ENCODE results near the gene PEX14. TPM values are rescaled to one million over a fixed set of nuclear protein-coding genes. Genes with fewer than 3 reads are reported as not detected.

PEX14 gene
- total and polyA plus RNA-seq, 5 donors from 2014 or later = 3.5 to 22.4 (median 4.9) TPM

DNA sequence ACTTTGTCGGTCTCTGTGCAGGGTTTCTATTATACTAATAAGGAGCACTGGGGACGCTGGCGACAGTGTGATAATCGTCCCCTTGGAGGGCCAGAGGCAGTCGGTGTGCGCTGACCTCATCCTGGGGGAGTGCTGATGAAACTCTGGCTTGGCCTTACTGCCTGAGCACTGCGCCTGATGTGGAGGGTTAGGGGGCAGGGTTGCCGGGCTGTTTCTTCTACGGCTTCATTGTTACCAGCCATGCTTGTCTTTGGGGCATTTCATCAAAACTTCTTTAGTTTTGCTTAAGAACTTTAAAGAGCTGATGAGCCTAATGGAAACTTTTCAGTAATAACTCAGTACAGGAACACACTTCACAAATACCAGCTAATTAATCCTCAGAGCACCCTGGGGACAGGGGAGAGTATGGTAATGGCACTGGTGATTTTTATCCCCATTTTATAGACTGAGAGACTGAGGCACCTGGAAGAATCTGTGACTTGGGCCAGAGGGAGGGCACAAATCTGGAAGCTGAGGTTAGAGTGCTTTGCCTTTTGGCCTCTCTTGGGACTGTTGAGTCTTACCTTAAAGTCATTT lies 81.8 kb downstream of the PEX14 start:
- ATAC-seq (ENCODE audit: low read depth in 2 of 2) = no peak
- H3K27me3 ChIP-seq (ENCODE audit: control insufficient read depth, insufficient read depth, low read length) = no peaks in the 10 kb centered on the region
- no peak overlapping the region for H3K4me3 ChIP-seq (ENCODE audit: low read depth, low read length)
- no peaks in the 10 kb centered on the region for H3K4me1 ChIP-seq (ENCODE audit: control insufficient read depth, insufficient read depth, low read length, poor library complexity, severe bottlenecking)
- no peak overlapping the region for H3K27ac ChIP-seq (ENCODE audit: insufficient read depth, low read length, poor library complexity, severe bottlenecking)
- H3K36me3 ChIP-seq (ENCODE audit: control insufficient read depth, insufficient read depth, low read length) = no peaks in the 10 kb centered on the region
- no peaks in the 10 kb centered on the region for H3K9me3 ChIP-seq (ENCODE audit: control insufficient read depth in 2 of 2, low read length in 2 of 2)
- Mint-ChIP-seq H3K4me1 (peaks cover 0 to 21% (median 10%) of the 10 kb centered on the region in 4 donors), H3K9me3 (no peaks in the 10 kb centered on the region), H3K36me3 (peaks cover 13% of the 10 kb centered on the region), H3K27ac (peak overlapping the region in 2 of 3 donors; percentile 1 to 51), H3K27me3 (no peaks in the 10 kb centered on the region), H3K4me3 (no peak overlapping the region)
- no peak for DNase-seq

- Mint-ChIP-seq H3K4me1 (peaks cover 0 to 25% (median 14%) of the 10 kb centered on the region in 4 donors), H3K4me3 (no peak overlapping the region), H3K36me3 (peaks cover 13% of the 10 kb centered on the region), H3K27me3 (no peaks in the 10 kb centered on the region), H3K9me3 (no peaks in the 10 kb centered on the region), H3K27ac (no peak overlapping the region)
- no peaks in the 10 kb centered on the region for H3K27me3 ChIP-seq (ENCODE audit: control insufficient read depth, insufficient read depth, low read length)
- H3K4me1 ChIP-seq (ENCODE audit: control insufficient read depth, insufficient read depth, low read length, poor library complexity, severe bottlenecking) = no peaks in the 10 kb centered on the region
- H3K9me3 ChIP-seq (ENCODE audit: control insufficient read depth in 2 of 2, low read length in 2 of 2) = no peaks in the 10 kb centered on the region
- DNase-seq = no peak
- H3K36me3 ChIP-seq (ENCODE audit: control insufficient read depth, insufficient read depth, low read length) = no peaks in the 10 kb centered on the region
- H3K4me3 ChIP-seq (ENCODE audit: low read depth, low read length) = no peak overlapping the region
- H3K27ac ChIP-seq (ENCODE audit: insufficient read depth, low read length, poor library complexity, severe bottlenecking) = no peak overlapping the region
- no peak for ATAC-seq (ENCODE audit: low read depth in 2 of 2)
These were observed 83.0 kb downstream of the PEX14 start for GRCh38 chr1:10557714-10558113.

DNA sequence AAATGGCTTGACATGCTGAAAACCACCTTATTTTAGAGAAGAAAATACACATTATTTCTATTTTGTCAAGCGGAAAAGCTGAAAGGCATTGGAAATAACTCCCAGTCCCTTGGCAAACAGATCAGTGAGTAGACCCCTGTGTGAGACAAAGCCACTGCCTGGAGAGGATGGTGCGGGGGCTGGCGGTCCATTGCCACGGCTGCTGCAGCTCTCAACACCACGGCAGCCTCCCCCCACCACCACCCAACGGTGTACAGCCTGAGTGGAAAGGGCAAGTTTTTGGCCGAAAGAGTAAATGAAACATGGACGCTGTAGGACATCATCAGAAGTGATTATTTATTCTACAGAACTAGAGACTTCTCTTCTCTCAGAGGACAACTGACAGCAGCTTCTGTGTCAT lies 84.6 kb downstream of the PEX14 start:
- ATAC-seq (ENCODE audit: low read depth in 2 of 2) = no peak
- Mint-ChIP-seq H3K36me3 (peaks cover 16% of the 10 kb centered on the region), H3K9me3 (peaks cover 0 to 7% (median 2%) of the 10 kb centered on the region in 7 donors), H3K4me3 (no peak overlapping the region), H3K27ac (peak overlapping the region in 1 of 3 donors; percentile 64), H3K4me1 (peaks cover 0 to 19% (median 12%) of the 10 kb centered on the region in 4 donors), H3K27me3 (no peaks in the 10 kb centered on the region)
- H3K27ac ChIP-seq (ENCODE audit: insufficient read depth, low read length, poor library complexity, severe bottlenecking) = no peak overlapping the region
- DNase-seq = no peak
- H3K27me3 ChIP-seq (ENCODE audit: control insufficient read depth, insufficient read depth, low read length) = no peaks in the 10 kb centered on the region
- no peaks in the 10 kb centered on the region for H3K4me1 ChIP-seq (ENCODE audit: control insufficient read depth, insufficient read depth, low read length, poor library complexity, severe bottlenecking)
- H3K36me3 ChIP-seq (ENCODE audit: control insufficient read depth, insufficient read depth, low read length) = peaks cover 2% of the 10 kb centered on the region
- H3K4me3 ChIP-seq (ENCODE audit: low read depth, low read length) = no peak overlapping the region
- peaks cover 3 to 5% of the 10 kb centered on the region in 2 experiments for H3K9me3 ChIP-seq (ENCODE audit: control insufficient read depth in 2 of 2, low read length in 2 of 2)

DNA sequence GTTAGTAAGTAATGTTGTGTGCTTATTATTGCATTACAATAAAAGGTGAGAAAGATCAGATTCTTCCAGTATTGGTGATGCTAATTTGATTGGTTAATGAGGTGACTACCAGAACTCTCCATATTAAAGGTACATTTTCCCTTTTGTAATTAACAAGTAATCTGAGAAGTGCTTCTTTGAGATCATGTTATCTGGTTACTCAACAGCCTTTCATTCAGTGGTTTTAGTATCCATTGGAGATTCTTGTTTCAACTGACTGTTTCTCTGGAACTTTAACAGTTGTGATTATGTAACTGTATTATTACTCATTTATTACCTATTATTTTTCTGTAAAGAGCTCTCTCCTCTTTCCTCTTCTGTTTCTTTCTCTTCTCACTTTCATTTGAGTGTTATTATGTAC lies 86.7 kb downstream of the PEX14 start:
- H3K4me1 Mint-ChIP-seq = peaks cover 0 to 18% (median 11%) of the 10 kb centered on the region in 4 donors
- DNase-seq (no peak), ATAC-seq (ENCODE audit: low read depth in 2 of 2) (no peak)
- peaks cover 16% of the 10 kb centered on the region for H3K36me3 Mint-ChIP-seq
- peaks cover 0 to 9% (median 2%) of the 10 kb centered on the region in 7 donors for H3K9me3 Mint-ChIP-seq
- Histone ChIP-seq H3K4me1 (ENCODE audit: control insufficient read depth, insufficient read depth, low read length, poor library complexity, severe bottlenecking) (no peaks in the 10 kb centered on the region), H3K27me3 (ENCODE audit: control insufficient read depth, insufficient read depth, low read length) (no peaks in the 10 kb centered on the region), H3K9me3 (ENCODE audit: control insufficient read depth in 2 of 2, low read length in 2 of 2) (peaks cover 5% of the 10 kb centered on the region in 2 experiments), H3K4me3 (ENCODE audit: low read depth, low read length) (no peak overlapping the region), H3K36me3 (ENCODE audit: control insufficient read depth, insufficient read depth, low read length) (peaks cover 2% of the 10 kb centered on the region), H3K27ac (ENCODE audit: insufficient read depth, low read length, poor library complexity, severe bottlenecking) (no peak overlapping the region)
- H3K27me3 Mint-ChIP-seq = no peaks in the 10 kb centered on the region
- H3K4me3 Mint-ChIP-seq = no peak overlapping the region
- H3K27ac Mint-ChIP-seq = no peak overlapping the region

GRCh38 chr1:10561955-10562354 lies 87.2 kb downstream of the PEX14 start:
- peaks cover 0 to 9% (median 2%) of the 10 kb centered on the region in 7 donors for H3K9me3 Mint-ChIP-seq
- H3K4me3 Mint-ChIP-seq = no peak overlapping the region
- Histone ChIP-seq H3K9me3 (ENCODE audit: control insufficient read depth in 2 of 2, low read length in 2 of 2) (peaks cover 5% of the 10 kb centered on the region in 2 experiments), H3K27ac (ENCODE audit: insufficient read depth, low read length, poor library complexity, severe bottlenecking) (no peak overlapping the region), H3K36me3 (ENCODE audit: control insufficient read depth, insufficient read depth, low read length) (peaks cover 2% of the 10 kb centered on the region), H3K4me3 (ENCODE audit: low read depth, low read length) (no peak overlapping the region), H3K4me1 (ENCODE audit: control insufficient read depth, insufficient read depth, low read length, poor library complexity, severe bottlenecking) (no peaks in the 10 kb centered on the region), H3K27me3 (ENCODE audit: control insufficient read depth, insufficient read depth, low read length) (no peaks in the 10 kb centered on the region)
- no peak for ATAC-seq (ENCODE audit: low read depth in 2 of 2)
- peak in 2 of 3 donors; percentile 1 to 19 for DNase-seq
- peaks cover 0 to 14% (median 9%) of the 10 kb centered on the region in 4 donors for H3K4me1 Mint-ChIP-seq
- H3K27ac Mint-ChIP-seq = no peak overlapping the region
- H3K27me3 Mint-ChIP-seq = no peaks in the 10 kb centered on the region
- peaks cover 11% of the 10 kb centered on the region for H3K36me3 Mint-ChIP-seq

- Histone ChIP-seq H3K36me3 (ENCODE audit: control insufficient read depth, insufficient read depth, low read length) (peaks cover 2% of the 10 kb centered on the region), H3K4me3 (ENCODE audit: low read depth, low read length) (no peak overlapping the region), H3K9me3 (ENCODE audit: control insufficient read depth in 2 of 2, low read length in 2 of 2) (peaks cover 5% of the 10 kb centered on the region in 2 experiments), H3K27me3 (ENCODE audit: control insufficient read depth, insufficient read depth, low read length) (no peaks in the 10 kb centered on the region), H3K4me1 (ENCODE audit: control insufficient read depth, insufficient read depth, low read length, poor library complexity, severe bottlenecking) (no peaks in the 10 kb centered on the region), H3K27ac (ENCODE audit: insufficient read depth, low read length, poor library complexity, severe bottlenecking) (no peak overlapping the region)
- no peak for ATAC-seq (ENCODE audit: low read depth in 2 of 2)
- Mint-ChIP-seq H3K9me3 (peaks cover 0 to 9% (median 2%) of the 10 kb centered on the region in 7 donors), H3K4me1 (peaks cover 0 to 14% (median 8%) of the 10 kb centered on the region in 4 donors), H3K4me3 (peak overlapping the region in 1 of 4 donors; percentile 69), H3K27ac (no peak overlapping the region), H3K36me3 (peaks cover 10% of the 10 kb centered on the region), H3K27me3 (no peaks in the 10 kb centered on the region)
- no peak for DNase-seq
These were observed 89.3 kb downstream of the PEX14 start for GRCh38 chr1:10564063-10564462.

- H3K27ac Mint-ChIP-seq = no peak overlapping the region
- no peaks in the 10 kb centered on the region for H3K27me3 Mint-ChIP-seq
- H3K4me1 Mint-ChIP-seq = peaks cover 0 to 9% (median 0%) of the 10 kb centered on the region in 4 donors
- H3K4me3 ChIP-seq (ENCODE audit: low read depth, low read length) = no peak overlapping the region
- H3K27ac ChIP-seq (ENCODE audit: insufficient read depth, low read length, poor library complexity, severe bottlenecking) = no peak overlapping the region
- no peaks in the 10 kb centered on the region for H3K27me3 ChIP-seq (ENCODE audit: control insufficient read depth, insufficient read depth, low read length)
- H3K36me3 ChIP-seq (ENCODE audit: control insufficient read depth, insufficient read depth, low read length) = no peaks in the 10 kb centered on the region
- DNase-seq (no peak), ATAC-seq (ENCODE audit: low read depth in 2 of 2) (no peak)
- peaks cover 0 to 1% (median 0%) of the 10 kb centered on the region in 7 donors for H3K9me3 Mint-ChIP-seq
- peaks cover 0 to under 1% of the 10 kb centered on the region in 2 experiments for H3K9me3 ChIP-seq (ENCODE audit: control insufficient read depth in 2 of 2, low read length in 2 of 2)
- no peaks in the 10 kb centered on the region for H3K4me1 ChIP-seq (ENCODE audit: control insufficient read depth, insufficient read depth, low read length, poor library complexity, severe bottlenecking)
- no peak overlapping the region for H3K4me3 Mint-ChIP-seq
- H3K36me3 Mint-ChIP-seq = peaks cover 10% of the 10 kb centered on the region
These were observed 94.8 kb downstream of the PEX14 start for GRCh38 chr1:10569531-10569930.

GRCh38 chr1:10575616-10576015 lies 100.9 kb downstream of the PEX14 start:
- no peaks in the 10 kb centered on the region for H3K36me3 ChIP-seq (ENCODE audit: control insufficient read depth, insufficient read depth, low read length)
- Mint-ChIP-seq H3K27ac (no peak overlapping the region), H3K4me3 (peak overlapping the region in 1 of 4 donors; percentile 85), H3K27me3 (no peaks in the 10 kb centered on the region), H3K4me1 (peaks cover 0 to 4% (median 0%) of the 10 kb centered on the region in 4 donors), H3K36me3 (peaks cover 3% of the 10 kb centered on the region), H3K9me3 (peaks cover 0 to 1% (median 0%) of the 10 kb centered on the region in 7 donors)
- no peaks in the 10 kb centered on the region for H3K4me1 ChIP-seq (ENCODE audit: control insufficient read depth, insufficient read depth, low read length, poor library complexity, severe bottlenecking)
- no peak overlapping the region for H3K27ac ChIP-seq (ENCODE audit: insufficient read depth, low read length, poor library complexity, severe bottlenecking)
- DNase-seq (no peak), ATAC-seq (ENCODE audit: low read depth in 2 of 2) (no peak)
- no peaks in the 10 kb centered on the region for H3K27me3 ChIP-seq (ENCODE audit: control insufficient read depth, insufficient read depth, low read length)
- no peaks in the 10 kb centered on the region for H3K9me3 ChIP-seq (ENCODE audit: control insufficient read depth in 2 of 2, low read length in 2 of 2)
- H3K4me3 ChIP-seq (ENCODE audit: low read depth, low read length) = no peak overlapping the region

All from CD4-positive, CD25-positive, alpha-beta regulatory T cell (primary cell).